GM23338 (cell line): ENCODE data around the gene AADACL3. TPM values are rescaled to one million over a fixed set of nuclear protein-coding genes. Genes with fewer than 3 reads are reported as not detected.

Experiments used
- ATAC-seq: fragments of 200-7000 bp; cut with Tn5 transposase; 3 replicates; pipeline ENCODE4 v1.9.1; 2020
- DNase-seq: peaks from one replicate; pipeline ENCODE4 v3.0.0-alpha.2; 2015; ENCODE audit warnings: low spot score
- H2AFZ ChIP-seq: fragments of 200-600 bp; sonication (generic); 2 replicates; pipeline ENCODE4 v1.8.0; 2016; ENCODE audit warnings: antibody characterized with exemption, mild to moderate bottlenecking, moderate library complexity
- H3F3A ChIP-seq: fragments of 200-600 bp; sonication (generic); replicated peaks from 2 replicates; pipeline ENCODE4 v1.8.0; 2017; ENCODE audit warnings: antibody characterized with exemption, mixed run types, low read depth
- H3K27ac ChIP-seq: fragments of 200-600 bp; sonication (generic); 2 replicates; pipeline ENCODE4 v1.6.1; 2016; ENCODE audit warnings: low read depth
- H3K27me3 ChIP-seq: fragments of 200-600 bp; sonication (generic); 2 replicates; pipeline ENCODE4 v1.8.0; 2016; ENCODE audit warnings: mild to moderate bottlenecking, mixed run types, moderate library complexity; ENCODE audit not compliant: insufficient read depth
- H3K36me3 ChIP-seq: fragments of 200-600 bp; sonication (generic); 2 replicates; pipeline ENCODE4 v1.8.0; 2016; ENCODE audit warnings: mild to moderate bottlenecking; ENCODE audit not compliant: insufficient read depth
- H3K4me1 ChIP-seq: fragments of 200-600 bp; sonication (generic); 2 replicates; pipeline ENCODE4 v1.8.0; 2016; ENCODE audit warnings: mild to moderate bottlenecking, moderate library complexity; ENCODE audit not compliant: insufficient read depth
- H3K4me2 ChIP-seq: fragments of 200-600 bp; sonication (generic); 2 replicates; pipeline ENCODE4 v1.7.1; 2017; ENCODE audit warnings: mixed run types
- H3K4me3 ChIP-seq: fragments of 200-600 bp; sonication (generic); 2 replicates; pipeline ENCODE4 v1.6.1; 2016; ENCODE audit warnings: mixed run types
- H3K79me2 ChIP-seq: fragments of 200-600 bp; sonication (generic); replicated peaks from 2 replicates; pipeline ENCODE4 v1.8.0; 2017; ENCODE audit warnings: mild to moderate bottlenecking; ENCODE audit not compliant: insufficient read depth
- H3K9me2 ChIP-seq: fragments of 200-600 bp; sonication (generic); 2 replicates; pipeline ENCODE4 v1.8.0; 2017; ENCODE audit not compliant: insufficient read depth
- H4K20me1 ChIP-seq: fragments of 200-600 bp; sonication (generic); replicated peaks from 2 replicates; pipeline ENCODE4 v1.8.0; 2017; ENCODE audit warnings: mild to moderate bottlenecking; ENCODE audit not compliant: insufficient read depth
- H3K27ac Mint-ChIP-seq: 2 replicates; pipeline ENCODE4 v1.8.0; 2020; ENCODE audit warnings: inconsistent platforms, mild to moderate bottlenecking, moderate library complexity, mixed read lengths
- H3K27me3 Mint-ChIP-seq: 3 replicates; pipeline ENCODE4 v1.8.0; 2022; ENCODE audit warnings: low read depth, mild to moderate bottlenecking, moderate library complexity, mixed read lengths, inconsistent platforms; ENCODE audit not compliant: insufficient read depth, poor library complexity
- H3K36me3 Mint-ChIP-seq: 3 replicates; pipeline ENCODE4 v1.8.0; 2021; ENCODE audit warnings: low read depth, mild to moderate bottlenecking, inconsistent platforms, moderate library complexity, mixed read lengths
- H3K4me1 Mint-ChIP-seq: 3 replicates; pipeline ENCODE4 v1.8.0; 2020; ENCODE audit warnings: mild to moderate bottlenecking, inconsistent platforms, mixed read lengths
- H3K4me3 Mint-ChIP-seq: 3 replicates; pipeline ENCODE4 v1.8.0; 2021; ENCODE audit warnings: moderate library complexity, mild to moderate bottlenecking, inconsistent platforms, mixed read lengths
- H3K9me3 Mint-ChIP-seq: 3 replicates; pipeline ENCODE4 v1.8.0; 2020; ENCODE audit warnings: moderate library complexity, mild to moderate bottlenecking, inconsistent platforms, mixed read lengths
- CREB1 ChIP-seq: fragments of 250-450 bp; sonication (Bioruptor Pico); IDR thresholded peaks from 2 replicates; pipeline ENCODE4 v1.5.0; 2020; ENCODE audit warnings: low read depth, mild to moderate bottlenecking, moderate library complexity
- CTCF ChIP-seq, 2 experiments: fragments of 200-600 bp in 1 of 2; sonication (generic) in 1 of 2; conservative IDR thresholded peaks; 2 replicates each; pipeline versions ENCODE4 v1.5.1 to v1.6.1; 2016 to 2017; ENCODE audit warnings: antibody characterized with exemption in 2 of 2, low read depth in 2 of 2, mild to moderate bottlenecking in 2 of 2, moderate library complexity in 1 of 2
- ETS1 ChIP-seq: IDR thresholded peaks from 2 replicates; pipeline ENCODE4 v1.6.1; 2016; ENCODE audit warnings: antibody characterized with exemption
- EZH2 ChIP-seq: fragments of 200-600 bp; sonication (generic); IDR thresholded peaks from one replicate; pipeline ENCODE4 v1.8.0; 2017; ENCODE audit warnings: antibody characterized with exemption, mild to moderate bottlenecking, low read depth; ENCODE audit not compliant: unreplicated experiment
- JUNB ChIP-seq: IDR thresholded peaks from one replicate; pipeline ENCODE4 v1.6.1; 2016; ENCODE audit warnings: antibody characterized with exemption; ENCODE audit not compliant: unreplicated experiment
- NANOG ChIP-seq: IDR thresholded peaks from 2 replicates; pipeline ENCODE4 v1.6.1; 2016; ENCODE audit warnings: antibody characterized with exemption, borderline replicate concordance
- POLR2AphosphoS5 ChIP-seq: IDR thresholded peaks from 2 replicates; pipeline ENCODE4 v1.6.1; 2016; ENCODE audit warnings: antibody characterized with exemption, low read depth
- REST ChIP-seq: IDR thresholded peaks from one replicate; pipeline ENCODE4 v1.6.1; 2018; ENCODE audit warnings: antibody characterized with exemption; ENCODE audit not compliant: unreplicated experiment
- STAT1 ChIP-seq: IDR thresholded peaks from one replicate; pipeline ENCODE4 v1.6.1; 2016; ENCODE audit warnings: antibody characterized with exemption; ENCODE audit not compliant: unreplicated experiment
- ZNF114 ChIP-seq: fragments of 250-450 bp; sonication (Bioruptor Pico); IDR thresholded peaks from 2 replicates; pipeline ENCODE4 v1.5.0; 2020; ENCODE audit warnings: mild to moderate bottlenecking, moderate library complexity
- ZNF331 ChIP-seq: fragments of 250-450 bp; sonication (Bioruptor Pico); IDR thresholded peaks from 2 replicates; pipeline ENCODE4 v1.5.0; 2020; ENCODE audit warnings: low read depth, mild to moderate bottlenecking, moderate library complexity
- ZNF462 ChIP-seq: fragments of 250-450 bp; sonication (Bioruptor Pico); IDR thresholded peaks from 2 replicates; pipeline ENCODE4 v1.5.0; 2020; ENCODE audit warnings: mild to moderate bottlenecking, moderate library complexity
- polyA plus RNA-seq: library from polyadenylated mRNA; unstranded; fragments of >200 nt; fragmentation: Nextera tagmentation; extraction: Ambion mirVana; gene quantifications from 2 replicates; pipeline ENCODE4 v1.2.1, GENCODE V29; 2016
- total RNA-seq: library from RNA; depleted of rRNA; stranded (reverse); fragments of >200 nt; shearing (Covaris generic); gene quantifications from 2 replicates; pipeline ENCODE4 v1.2.3, GENCODE V29; 2014

The AADACL3 gene
- total and polyA plus RNA-seq, 2 experiments from 2014 or later: 0.47 to 1.5 TPM

- DNase-seq: no peak
- Mint-ChIP-seq H3K27me3 (peaks cover 2% of the 10 kb centered on the region), H3K36me3 (no peaks in the 10 kb centered on the region; the same call in 2 of the 3 replicates), H3K4me1 (no peaks in the 10 kb centered on the region; the same call in 1 of the 3 replicates), H3K9me3 (no peaks in the 10 kb centered on the region; the same call in 2 of the 3 replicates), H3K4me3 (no peak overlapping the region), H3K27ac (no peak overlapping the region)
- Histone ChIP-seq H3K4me2 (no peak overlapping the region), H3K27ac (no peak overlapping the region), H3F3A (no peaks in the 10 kb centered on the region), H3K4me3 (no peak overlapping the region), H4K20me1 (no peaks in the 10 kb centered on the region), H3K79me2 (no peaks in the 10 kb centered on the region), H3K27me3 (no peaks in the 10 kb centered on the region), H3K36me3 (no peaks in the 10 kb centered on the region), H3K9me2 (no peaks in the 10 kb centered on the region), H2AFZ (no peak overlapping the region), H3K4me1 (no peaks in the 10 kb centered on the region)
- no peak for ATAC-seq
- TF ChIP-seq ZNF114 (CRISPR knock-in tag): no peak
- no peak for TF ChIP-seq POLR2AphosphoS5
- no peak for TF ChIP-seq CTCF (conservative IDR thresholded peaks at IDR 0.05; ENCODE audit: low read depth in 2 of 2)
- TF ChIP-seq JUNB: no peak
- no peak for TF ChIP-seq REST
- no peak for TF ChIP-seq ZNF462 (CRISPR knock-in tag)
- no peak for TF ChIP-seq CREB1 (CRISPR knock-in tag)
- TF ChIP-seq EZH2: no peak
- TF ChIP-seq ZNF331 (CRISPR knock-in tag): no peak
- no peak for TF ChIP-seq ETS1
- TF ChIP-seq NANOG: no peak
- no peak for TF ChIP-seq STAT1
These were observed 38.8 kb downstream of the AADACL3 start for GRCh38 chr1:12754738-12755137.
